Stimulated activated CD8-positive, alpha-beta memory T cell treated with anti-CD3 and anti-CD28 coated beads, Interleukin-15, amount 100 ng/mL, for 24 hours (primary cell): ENCODE data around the gene LIN9.

Source experiments
- DNase-seq: peaks from one replicate; pipeline ENCODE4 v3.0.0-alpha.2; 2020; ENCODE audit warnings: low read depth

Gene LIN9

GRCh38 chr1:226318471-226318870 is 9.5 kb upstream of the LIN9 start:
- no peak for DNase-seq

- DNase-seq: no peak
These were observed 5.1 kb upstream of the LIN9 start for GRCh38 chr1:226314055-226314454.

GRCh38 chr1:226312065-226312464 is 3.1 kb upstream of the LIN9 start:
- no peak for DNase-seq

- no peak for DNase-seq
These were observed 2.4 kb upstream of the LIN9 start for GRCh38 chr1:226311376-226311775.

- no peak for DNase-seq
These were observed 1.8 kb upstream of the LIN9 start for GRCh38 chr1:226310637-226311195.

- DNase-seq: no peak
These were observed 1.2 kb upstream of the LIN9 start for GRCh38 chr1:226310245-226310540.

- DNase-seq: no peak
These were observed 657 bp upstream of the LIN9 start for GRCh38 chr1:226309398-226310244.

- DNase-seq: no peak
These were observed 720 bp downstream of the LIN9 start for GRCh38 chr1:226308166-226308722.

- no peak for DNase-seq
These were observed 2.5 kb downstream of the LIN9 start for GRCh38 chr1:226306425-226306824.

- DNase-seq: no peak
These were observed 3.8 kb downstream of the LIN9 start for GRCh38 chr1:226305184-226305583.

- no peak for DNase-seq
These were observed 4.5 kb downstream of the LIN9 start for GRCh38 chr1:226304291-226304955.

GRCh38 chr1:226302731-226303130 is 6.2 kb downstream of the LIN9 start:
- no peak for DNase-seq

DNA sequence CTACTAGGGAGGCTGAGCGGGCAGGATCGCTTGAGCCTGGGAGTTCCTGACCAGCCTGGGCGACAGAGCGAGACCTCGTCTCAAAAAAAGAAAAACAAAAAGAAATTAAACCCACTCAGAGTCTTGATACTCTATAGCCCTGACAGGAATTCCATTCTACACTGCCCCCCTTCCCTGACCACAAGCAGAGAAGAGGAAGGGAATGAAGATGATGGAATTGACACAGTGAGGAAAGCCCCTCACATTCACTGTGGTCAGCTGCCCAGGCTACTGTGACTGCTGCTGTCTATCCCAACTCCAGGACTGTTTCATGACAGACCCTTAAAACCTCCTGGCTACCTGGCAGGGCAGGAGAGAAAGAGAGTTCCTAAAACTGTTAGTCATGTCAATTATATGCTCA is 12.1 kb downstream of the LIN9 start:
- DNase-seq: no peak

DNA sequence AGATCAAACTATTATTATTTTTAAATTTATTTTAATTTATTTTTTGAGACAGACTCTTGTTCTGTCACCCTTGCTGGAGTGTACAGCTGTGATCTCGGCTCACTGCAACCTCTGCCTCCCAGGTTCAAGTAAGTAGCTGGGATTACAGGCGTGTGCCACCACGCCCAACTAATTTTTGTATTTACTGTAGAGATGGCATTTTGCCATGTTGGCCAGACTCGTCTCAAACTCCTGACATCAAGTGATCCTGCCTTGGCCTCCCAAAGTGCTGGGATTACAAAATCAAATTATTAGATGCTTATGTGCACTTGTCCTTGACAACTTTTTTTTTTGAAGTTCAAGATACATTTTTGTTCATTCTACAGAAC is 15.4 kb downstream of the LIN9 start:
- DNase-seq: no peak

- DNase-seq: no peak
These were observed 16.0 kb downstream of the LIN9 start for GRCh38 chr1:226292874-226293552.

DNA sequence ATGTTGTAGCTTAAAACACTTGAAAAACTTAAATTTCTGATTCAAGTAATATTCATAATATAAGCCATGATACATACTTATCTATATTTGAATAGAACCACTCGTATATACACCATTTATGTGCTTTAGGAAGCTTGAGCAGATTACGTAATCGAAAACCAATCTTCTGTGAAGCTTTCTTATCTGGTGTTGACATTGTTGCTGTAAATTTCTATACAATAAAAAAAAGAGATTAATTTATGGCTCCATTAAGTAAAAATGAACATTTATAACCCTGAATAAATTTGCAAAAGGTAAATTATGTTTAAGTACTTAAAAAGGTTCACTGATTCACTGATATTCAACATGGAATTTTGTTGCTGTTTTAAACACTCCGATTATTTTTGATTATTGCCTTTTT is 21.4 kb downstream of the LIN9 start:
- no peak for DNase-seq

DNA sequence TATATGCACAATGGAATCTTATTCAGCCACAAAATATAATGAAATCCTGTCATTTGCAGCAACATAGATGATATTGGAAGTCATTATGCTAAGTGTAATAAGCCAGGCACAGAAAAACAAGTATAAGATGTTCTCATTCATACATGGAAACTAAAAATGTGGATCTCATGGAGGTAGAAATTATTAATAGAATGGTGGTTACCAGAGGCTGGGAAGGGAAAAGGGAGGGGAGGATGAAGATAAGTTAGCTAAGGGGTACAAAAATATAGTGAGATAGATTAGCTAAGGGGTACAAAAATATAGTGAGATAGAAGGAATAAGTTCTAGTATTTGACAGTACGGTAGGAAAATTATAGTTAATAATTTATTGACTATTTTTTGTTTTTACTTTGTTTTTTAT is 27.9 kb downstream of the LIN9 start:
- no peak for DNase-seq

- no peak for DNase-seq
These were observed 29.5 kb downstream of the LIN9 start for GRCh38 chr1:226279498-226279897.

- DNase-seq: no peak
These were observed 31.1 kb downstream of the LIN9 start for GRCh38 chr1:226277897-226278296.

- DNase-seq: no peak
These were observed 32.0 kb downstream of the LIN9 start for GRCh38 chr1:226276987-226277386.

DNA sequence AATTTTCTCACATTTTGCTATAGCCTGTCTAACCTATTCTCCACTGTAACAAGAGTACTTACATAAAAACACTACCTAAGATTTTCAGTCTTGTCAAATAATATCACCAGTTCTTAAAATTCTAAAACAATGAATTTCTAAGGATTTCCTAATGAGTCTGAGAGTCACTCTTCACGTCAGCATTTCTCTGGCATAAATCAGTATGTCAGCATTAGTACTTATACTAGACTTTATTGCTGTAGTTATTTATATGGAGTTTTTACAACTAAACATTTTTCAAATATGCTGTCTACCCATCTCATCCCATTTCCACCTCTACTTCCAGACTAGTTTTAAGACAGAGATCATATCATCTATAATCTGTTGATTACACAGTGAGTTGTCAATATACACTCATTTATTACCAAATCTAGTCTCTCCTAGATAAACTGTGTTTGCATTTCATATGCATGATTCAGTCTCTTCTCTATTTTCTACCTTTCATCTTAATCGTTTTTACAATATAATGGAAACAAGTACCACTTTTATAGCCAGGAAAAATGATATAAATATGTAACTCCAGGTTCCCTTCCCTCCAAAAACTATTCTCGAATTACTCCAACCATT is 32.8 kb downstream of the LIN9 start:
- DNase-seq: no peak

DNA sequence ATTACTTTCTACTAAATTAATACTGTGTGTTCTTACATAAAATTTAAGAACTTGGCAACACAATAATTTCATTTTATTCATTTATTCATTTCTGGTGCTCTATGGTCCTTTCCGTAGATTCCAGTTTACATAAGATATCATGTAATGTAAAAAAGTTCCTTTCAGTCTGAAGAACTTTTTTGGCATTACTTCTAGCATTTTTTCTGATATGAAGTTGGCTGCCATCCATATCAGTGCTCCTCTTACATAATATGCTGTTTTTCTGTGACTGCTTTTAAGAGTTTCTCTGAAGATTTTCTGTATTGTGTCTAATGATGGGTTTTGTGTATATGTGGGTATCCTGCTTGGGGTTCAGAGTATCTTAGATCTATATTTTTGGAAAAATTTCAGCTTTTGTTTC is 34.8 kb downstream of the LIN9 start:
- DNase-seq: no peak
